SK-N-SH (cell line): ENCODE measurements around the gene KRTAP10-8. TPM values are rescaled to one million over a fixed set of nuclear protein-coding genes. Genes with fewer than 3 reads are reported as not detected.

Source experiments
- CTCF ChIA-PET: fragments of 300-600, 350-600 bp; formaldehyde crosslinking; extraction: SDS; loops from one replicate; lab custom pipeline; 2021; lab: Yijun Ruan, JAX
- POLR2A ChIA-PET: fragments of 350-600 bp; sonication (Branson Sonifier 250); formaldehyde crosslinking; extraction: SDS; loops from one replicate; lab custom pipeline; 2020; ENCODE audit warnings: antibody characterized with exemption, inconsistent platforms; lab: Yijun Ruan, JAX
- DNase-seq: peaks from one replicate; pipeline ENCODE4 v3.0.0; 2012
- H2AFZ ChIP-seq: fragments of 200-600 bp; sonication (generic); 2 replicates; pipeline ENCODE4 v1.8.1; 2016; ENCODE audit warnings: antibody characterized with exemption, mild to moderate bottlenecking, low read depth
- H3F3A ChIP-seq: fragments of 200-600 bp; sonication (generic); replicated peaks from 2 replicates; pipeline ENCODE3; 2016; ENCODE audit warnings: antibody characterized with exemption, mild to moderate bottlenecking; ENCODE audit not compliant: insufficient read depth
- H3K27ac ChIP-seq, 2 experiments: fragments of 200-500 bp in 1 of 2; fragments of 200-600 bp in 1 of 2; sonication (Bioruptor generic) in 1 of 2; sonication (generic), shearing (Covaris generic) in 1 of 2; 2 replicates each; pipeline versions ENCODE4 v1.5.1 to v1.6.1; 2014 to 2016; ENCODE audit warnings: low read depth in 2 of 2, inconsistent platforms in 1 of 2, low read length in 1 of 2, mild to moderate bottlenecking in 1 of 2, mixed read lengths in 1 of 2
- H3K27me3 ChIP-seq: fragments of 200-600 bp; sonication (generic), shearing (Covaris generic); 2 replicates; pipeline ENCODE4 v1.6.1; 2016; ENCODE audit warnings: mixed run types; ENCODE audit not compliant: insufficient read depth
- H3K36me3 ChIP-seq, 2 experiments: fragments of 200-500 bp in 1 of 2; fragments of 200-600 bp in 1 of 2; sonication (Bioruptor generic) in 1 of 2; sonication (generic) in 1 of 2; replicated peaks in 1 of 2; 2 replicates each; pipeline versions ENCODE3 to v1.5.1; 2014 to 2016; ENCODE audit warnings: low read length in 1 of 2, mild to moderate bottlenecking in 1 of 2; ENCODE audit not compliant: insufficient read depth in 2 of 2, control insufficient read depth in 1 of 2
- H3K4me1 ChIP-seq, 2 experiments: fragments of 200-500 bp in 1 of 2; fragments of 200-600 bp in 1 of 2; sonication (Bioruptor generic) in 1 of 2; sonication (generic), shearing (Covaris generic) in 1 of 2; 2 replicates each; pipeline versions ENCODE4 v1.5.1 to v1.6.1; 2014 to 2016; ENCODE audit warnings: low read depth in 1 of 2, low read length in 1 of 2, mixed run types in 1 of 2; ENCODE audit not compliant: insufficient read depth in 2 of 2, control insufficient read depth in 1 of 2
- H3K4me2 ChIP-seq: fragments of 200-600 bp; sonication (generic), shearing (Covaris generic); 2 replicates; pipeline ENCODE4 v1.6.1; 2017; ENCODE audit warnings: mixed run types
- H3K4me3 ChIP-seq, 2 experiments: fragments of 200-500 bp in 1 of 2; fragments of 200-600 bp in 1 of 2; sonication (Bioruptor generic) in 1 of 2; sonication (generic), shearing (Covaris generic) in 1 of 2; 2 replicates each; pipeline versions ENCODE4 v1.5.1 to v1.8.1; 2014 to 2016; ENCODE audit warnings: low read depth in 2 of 2, inconsistent platforms in 1 of 2, low read length in 1 of 2, mild to moderate bottlenecking in 1 of 2, mixed read lengths in 1 of 2, moderate library complexity in 1 of 2
- H3K79me2 ChIP-seq: fragments of 200-600 bp; sonication (generic); 2 replicates; pipeline ENCODE4 v1.8.1; 2017; ENCODE audit warnings: mild to moderate bottlenecking; ENCODE audit not compliant: insufficient read depth
- H3K9ac ChIP-seq: fragments of 200-600 bp; sonication (generic); 2 replicates; pipeline ENCODE4 v1.6.1; 2017; ENCODE audit warnings: mixed run types
- H3K9me2 ChIP-seq: fragments of 200-600 bp; sonication (generic); 2 replicates; pipeline ENCODE4 v1.6.1; 2017; ENCODE audit warnings: mixed run types
- H3K9me3 ChIP-seq: fragments of 200-600 bp; sonication (generic); 2 replicates; pipeline ENCODE4 v1.6.1; 2017; ENCODE audit warnings: mixed run types, mild to moderate bottlenecking, moderate library complexity
- H4K20me1 ChIP-seq: fragments of 200-600 bp; sonication (generic); 2 replicates; pipeline ENCODE4 v1.6.1; 2017; ENCODE audit warnings: mild to moderate bottlenecking, mixed run types; ENCODE audit not compliant: insufficient read depth
- CHD2 ChIP-seq: fragments of 150-350 bp; IDR thresholded peaks from 2 replicates; pipeline ENCODE4 v1.6.1; 2018; ENCODE audit warnings: low read length; ENCODE audit not compliant: partially characterized antibody
- ELF1 ChIP-seq: IDR thresholded peaks from 2 replicates; pipeline ENCODE4 v1.4.0; 2012
- EP300 ChIP-seq, 2 experiments: IDR thresholded peaks; 2 replicates each; pipeline versions ENCODE4 v1.4.0 to v1.6.1; 2012; ENCODE audit warnings: borderline replicate concordance in 1 of 2, low read depth in 1 of 2, low read length in 1 of 2
- FOSL2 ChIP-seq: IDR thresholded peaks from 2 replicates; pipeline ENCODE4 v1.4.0; 2012; ENCODE audit warnings: low read depth, mild to moderate bottlenecking, moderate library complexity, borderline replicate concordance
- FOXM1 ChIP-seq: IDR thresholded peaks from 2 replicates; pipeline ENCODE4 v1.4.0; 2012; ENCODE audit warnings: low read depth, mild to moderate bottlenecking
- GABPA ChIP-seq: IDR thresholded peaks from 2 replicates; pipeline ENCODE4 v1.4.0; 2012; ENCODE audit warnings: low read depth, mild to moderate bottlenecking
- GATA2 ChIP-seq: sonication (generic); formaldehyde crosslinking; IDR thresholded peaks from 2 replicates; pipeline ENCODE4 v1.5.0; 2020; ENCODE audit warnings: mild to moderate bottlenecking, missing genetic modification reagents
- IRF3 ChIP-seq: fragments of 150-350 bp; IDR thresholded peaks from 2 replicates; pipeline ENCODE4 v1.6.1; 2016; ENCODE audit warnings: mild to moderate bottlenecking, low read depth, low read length
- JUND ChIP-seq: IDR thresholded peaks from 2 replicates; pipeline ENCODE4 v1.4.0; 2012
- MEF2A ChIP-seq: IDR thresholded peaks from 2 replicates; pipeline ENCODE4 v1.4.0; 2012; ENCODE audit warnings: low read depth, borderline replicate concordance
- MXI1 ChIP-seq: IDR thresholded peaks from 2 replicates; pipeline ENCODE4 v1.6.1; 2012; ENCODE audit warnings: mild to moderate bottlenecking, low read depth, low read length, improper control_type of control experiment
- NFIC ChIP-seq: IDR thresholded peaks from 2 replicates; pipeline ENCODE4 v1.4.0; 2012; ENCODE audit warnings: borderline replicate concordance
- POLR2AphosphoS5 ChIP-seq: IDR thresholded peaks from 2 replicates; pipeline ENCODE4 v1.6.1; 2012; ENCODE audit warnings: low read depth, low read length
- RAD21 ChIP-seq: IDR thresholded peaks from 2 replicates; pipeline ENCODE4 v1.6.1; 2012; ENCODE audit warnings: mild to moderate bottlenecking, low read length
- RCOR1 ChIP-seq: fragments of 150-350 bp; IDR thresholded peaks from 2 replicates; pipeline ENCODE4 v1.6.1; 2017; ENCODE audit warnings: antibody characterized with exemption, low read length
- REST ChIP-seq: IDR thresholded peaks from 2 replicates; pipeline ENCODE4 v1.6.1; 2012; ENCODE audit warnings: mild to moderate bottlenecking, low read depth, low read length, moderate library complexity
- RFX5 ChIP-seq: IDR thresholded peaks from 2 replicates; pipeline ENCODE4 v1.6.1; 2012; ENCODE audit warnings: mild to moderate bottlenecking, improper control_type of control experiment, low read length
- SIN3A ChIP-seq: IDR thresholded peaks from 2 replicates; pipeline ENCODE4 v1.6.1; 2012; ENCODE audit warnings: low read depth, mild to moderate bottlenecking, low read length, moderate library complexity, borderline replicate concordance
- SMC3 ChIP-seq: IDR thresholded peaks from 2 replicates; pipeline ENCODE4 v1.6.1; 2012; ENCODE audit warnings: low read depth, low read length, improper control_type of control experiment
- ZBTB33 ChIP-seq: IDR thresholded peaks from 2 replicates; pipeline ENCODE4 v1.4.0; 2012; ENCODE audit warnings: low read depth, borderline replicate concordance
- WGBS: methylation state at CpG from one replicate; pipeline ENCODE4 v1.1.6; 2017; ENCODE audit warnings: low lambda C conversion rate; 5-methylcytosine and 5-hydroxymethylcytosine counted together
- polyA plus RNA-seq, 3 experiments: library from polyadenylated mRNA; depleted of rRNA; stranded (reverse); fragments of >200 nt; gene quantifications; 2 replicates each; pipeline ENCODE4 v1.2.3, GENCODE V29; 2012

KRTAP10-8 gene
- polyA plus RNA-seq, 1 of the 3 experiments (the other 2 are of a cell fraction): not detected

GRCh38 chr21:44589586-44590305 lies 22.1 kb upstream of the KRTAP10-8 start:
- WGBS: 17% methylated on average over 15 of the region's 24 CpGs
- TF ChIP-seq RCOR1 (no peak), JUND (no peak), GABPA (no peak), MXI1 (no peak), RFX5 (no peak), FOXM1 (no peak), NFIC (no peak), ZBTB33 (no peak), IRF3 (no peak), POLR2AphosphoS5 (no peak), CHD2 (no peak), MEF2A (no peak), GATA2 (no peak), SIN3A (no peak), ELF1 (no peak), RAD21 (no peak), SMC3 (no peak), EP300 (IDR thresholded peaks at IDR 0.05; ENCODE audit: borderline replicate concordance in 1 of 2, low read depth in 1 of 2, low read length in 1 of 2) (no peak), FOSL2 (no peak), REST (no peak)
- Histone ChIP-seq H3F3A (no peaks in the 10 kb centered on the region), H3K36me3 (no peaks in the 10 kb centered on the region), H2AFZ (no peak overlapping the region), H3K27ac (no peak overlapping the region), H3K27me3 (peaks cover 8% of the 10 kb centered on the region), H3K9me3 (no peaks in the 10 kb centered on the region), H3K79me2 (no peaks in the 10 kb centered on the region), H3K4me1 (peaks cover 0 to 2% of the 10 kb centered on the region in 2 experiments; a peak in 1 of 4 replicates), H3K9me2 (no peaks in the 10 kb centered on the region), H3K4me3 (no peak overlapping the region), H3K4me2 (no peak overlapping the region), H3K9ac (no peak overlapping the region), H4K20me1 (no peaks in the 10 kb centered on the region)
- POLR2A ChIA-PET: no interaction called here
- DNase-seq: no peak
- CTCF ChIA-PET: interaction anchor here (0.6 kb wide), 1 partner anchor 72 kb away, joined by 3 read pairs; no protein-coding TSS in a partner anchor
